Breast epithelium (tissue), 4 donors: ENCODE measurements around the gene LOXL3. TPM values are rescaled to one million over a fixed set of nuclear protein-coding genes. Genes with fewer than 3 reads are reported as not detected.
A peak's percentile ranks its signal among the peaks of the same experiment; 100 is the strongest.

Experiments
- DNase-seq, 2 donors: peaks; one replicate each; pipeline ENCODE4 v3.0.0-alpha.2; 2019; ENCODE audit warnings: low spot score in 2 of 2
- H3K27ac ChIP-seq, 2 donors: fragments of 200-600 bp; sonication (generic) in 1 of 2; one replicate each; pipeline ENCODE4 v1.5.1; 2016 to 2019; ENCODE audit warnings: mild to moderate bottlenecking in 1 of 2
- H3K27me3 ChIP-seq, 2 donors: fragments of 200-600 bp; sonication (generic) in 1 of 2; one replicate each; pipeline versions ENCODE4 v1.5.1 to v1.6.0; 2017 to 2019; ENCODE audit warnings: control low read depth in 1 of 2, mild to moderate bottlenecking in 1 of 2
- H3K36me3 ChIP-seq: fragments of 200-600 bp; one replicate; pipeline ENCODE4 v1.5.1; 2019
- H3K4me1 ChIP-seq, 2 donors: fragments of 200-600 bp; sonication (generic); one replicate each; pipeline ENCODE4 v1.5.1; 2016 to 2019; ENCODE audit warnings: control low read depth in 1 of 2
- H3K4me3 ChIP-seq, 3 donors: fragments of 200-600 bp; sonication (generic); 1 replicate in 2 of 3; 2 replicates in 1 of 3; pipeline ENCODE4 v1.5.1; 2016 to 2019; ENCODE audit warnings: mild to moderate bottlenecking in 3 of 3, moderate library complexity in 2 of 3
- H3K9me3 ChIP-seq, 2 donors: fragments of 200-600 bp; sonication (generic) in 1 of 2; one replicate each; pipeline ENCODE4 v1.5.1; 2016 to 2019; ENCODE audit warnings: control low read depth in 1 of 2
- POLR2A ChIP-seq: fragments of 450-650 bp; IDR thresholded peaks from one replicate; pipeline ENCODE4 v1.6.1; 2016; ENCODE audit warnings: antibody characterized with exemption, mild to moderate bottlenecking, moderate library complexity
- POLR2AphosphoS5 ChIP-seq, 3 donors: sonication (generic); formaldehyde crosslinking; IDR thresholded peaks; one replicate each; pipeline ENCODE4 v1.6.1; 2017; ENCODE audit warnings: antibody characterized with exemption in 3 of 3
- intact Hi-C: fragments of 100-400 bp; cut with DNase I; formaldehyde crosslinking; loops from one replicate; pipeline ENCODE4 v1.15.1; 2023; ENCODE audit warnings: low total_unique reads
- total RNA-seq, 3 donors: library from RNA; depleted of rRNA; stranded (reverse); fragments of >200 nt; gene quantifications; one replicate each; pipeline ENCODE4 v1.1.0, GENCODE V29; 2016
- TF ChIP-seq, protein P1 (sequence below), 3 donors: fragments of 450-650 bp; IDR thresholded peaks; one replicate each; pipeline ENCODE4 v1.5.1; 2016 to 2017; ENCODE audit warnings: antibody characterized with exemption in 3 of 3, mild to moderate bottlenecking in 3 of 3, moderate library complexity in 3 of 3

The LOXL3 gene
- total RNA-seq, 3 donors from 2014 or later, result 3.7 to 7.8 (median 6.6) TPM

DNA sequence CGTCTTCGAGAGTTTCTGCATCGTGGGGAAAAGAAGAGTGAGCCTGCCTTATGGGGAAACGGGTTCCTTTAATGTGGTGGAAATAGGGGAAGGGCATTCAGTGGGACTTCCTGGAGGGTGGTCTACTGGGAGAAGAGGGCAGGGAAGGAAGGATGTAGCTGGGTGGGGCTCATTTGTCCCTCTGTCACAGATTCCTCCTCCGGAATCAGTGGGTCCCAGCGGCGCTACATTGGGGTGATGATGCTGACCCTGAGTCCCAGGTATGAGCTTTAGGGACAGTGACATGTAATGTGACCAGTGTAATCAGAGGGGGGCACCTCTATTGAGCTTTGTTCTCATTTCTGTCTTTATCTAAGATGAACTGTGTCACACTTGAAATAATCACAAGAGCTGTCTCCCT is 22.1 kb downstream of the LOXL3 start:
- Histone ChIP-seq H3K4me1 (peaks cover 0 to 18% of the 10 kb centered on the region in 2 donors), H3K27me3 (no peaks in the 10 kb centered on the region), H3K9me3 (no peaks in the 10 kb centered on the region), H3K4me3 (no peak overlapping the region), H3K36me3 (no peaks in the 10 kb centered on the region), H3K27ac (no peak overlapping the region)
- intact Hi-C loops, result no loop called here
- TF ChIP-seq, protein P1, sequence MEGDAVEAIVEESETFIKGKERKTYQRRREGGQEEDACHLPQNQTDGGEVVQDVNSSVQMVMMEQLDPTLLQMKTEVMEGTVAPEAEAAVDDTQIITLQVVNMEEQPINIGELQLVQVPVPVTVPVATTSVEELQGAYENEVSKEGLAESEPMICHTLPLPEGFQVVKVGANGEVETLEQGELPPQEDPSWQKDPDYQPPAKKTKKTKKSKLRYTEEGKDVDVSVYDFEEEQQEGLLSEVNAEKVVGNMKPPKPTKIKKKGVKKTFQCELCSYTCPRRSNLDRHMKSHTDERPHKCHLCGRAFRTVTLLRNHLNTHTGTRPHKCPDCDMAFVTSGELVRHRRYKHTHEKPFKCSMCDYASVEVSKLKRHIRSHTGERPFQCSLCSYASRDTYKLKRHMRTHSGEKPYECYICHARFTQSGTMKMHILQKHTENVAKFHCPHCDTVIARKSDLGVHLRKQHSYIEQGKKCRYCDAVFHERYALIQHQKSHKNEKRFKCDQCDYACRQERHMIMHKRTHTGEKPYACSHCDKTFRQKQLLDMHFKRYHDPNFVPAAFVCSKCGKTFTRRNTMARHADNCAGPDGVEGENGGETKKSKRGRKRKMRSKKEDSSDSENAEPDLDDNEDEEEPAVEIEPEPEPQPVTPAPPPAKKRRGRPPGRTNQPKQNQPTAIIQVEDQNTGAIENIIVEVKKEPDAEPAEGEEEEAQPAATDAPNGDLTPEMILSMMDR (IDR thresholded peaks at IDR 0.05), result no peak
- TF ChIP-seq POLR2A (no peak), POLR2AphosphoS5 (IDR thresholded peaks at IDR 0.05) (no peak)
- DNase-seq, result no peak

GRCh38 chr2:74530239-74531187 is 23.2 kb downstream of the LOXL3 start:
- H3K27me3 ChIP-seq, result no peaks in the 10 kb centered on the region
- H3K27ac ChIP-seq, result peak overlapping the region; percentile 90 to 92
- intact Hi-C loops, result no loop called here
- no peaks in the 10 kb centered on the region for H3K36me3 ChIP-seq
- H3K4me3 ChIP-seq, result peak overlapping the region; percentile 75 to 92 (median 77)
- TF ChIP-seq POLR2A (no peak), POLR2AphosphoS5 (IDR thresholded peaks at IDR 0.05) (no peak)
- TF ChIP-seq, protein P1 (IDR thresholded peaks at IDR 0.05), result no peak
- DNase-seq, result no peak
- H3K9me3 ChIP-seq, result no peaks in the 10 kb centered on the region
- H3K4me1 ChIP-seq, result peaks cover 0 to 18% of the 10 kb centered on the region in 2 donors

- no peaks in the 10 kb centered on the region for H3K27me3 ChIP-seq
- TF ChIP-seq, protein P1 (IDR thresholded peaks at IDR 0.05), result no peak
- TF ChIP-seq POLR2A, result peak; percentile 61
- TF ChIP-seq POLR2AphosphoS5 (IDR thresholded peaks at IDR 0.05), result peak; percentile 86 to 94 (median 88)
- intact Hi-C loops, result no loop called here
- H3K4me3 ChIP-seq, result peak within 1 kb of the TSS; percentile 75 to 92 (median 77)
- peak; percentile 95 to 96 for DNase-seq
- peak within 1 kb of the TSS; percentile 90 to 92 for H3K27ac ChIP-seq
- H3K9me3 ChIP-seq, result no peaks in the 10 kb centered on the region
- H3K36me3 ChIP-seq, result no peaks in the 10 kb centered on the region
- H3K4me1 ChIP-seq, result peaks cover 0 to 18% of the 10 kb centered on the region in 2 donors
These were observed 24.1 kb downstream of the LOXL3 start, which contains the start of the genes AUP1 and HTRA2 for GRCh38 chr2:74529357-74530238. Gene AUP1, minus strand, starts transcription at chr2:74529706. Its CDS starts 77 bp downstream, at chr2:74529629. Gene HTRA2, plus strand, starts transcription at chr2:74529933. Its CDS starts 74 bp downstream, at chr2:74530007.

GRCh38 chr2:74528600-74529356 is 25.0 kb downstream of the LOXL3 start:
- Histone ChIP-seq H3K36me3 (no peaks in the 10 kb centered on the region), H3K27ac (peak overlapping the region; percentile 90 to 92), H3K9me3 (no peaks in the 10 kb centered on the region), H3K27me3 (no peaks in the 10 kb centered on the region), H3K4me1 (peaks cover 0 to 18% of the 10 kb centered on the region in 2 donors), H3K4me3 (peak overlapping the region; percentile 75 to 92 (median 77))
- intact Hi-C loops, result no loop called here
- no peak for DNase-seq
- TF ChIP-seq POLR2AphosphoS5 (IDR thresholded peaks at IDR 0.05) (no peak), POLR2A (no peak)
- TF ChIP-seq, protein P1 (IDR thresholded peaks at IDR 0.05), result no peak
